COR-L47 (cell line): ENCODE measurements around the gene MYH10.

Experiments
- DNase-seq: peaks from one replicate; lab custom pipeline; 2025; lab: John Stamatoyannopoulos, UW

The MYH10 gene

GRCh38 chr17:8494506-8495111 is 135.9 kb downstream of the MYH10 start:
- no peak for DNase-seq

- no peak for DNase-seq
These were observed 136.5 kb downstream of the MYH10 start for GRCh38 chr17:8494021-8494420.

- DNase-seq = no peak
These were observed 138.4 kb downstream of the MYH10 start for GRCh38 chr17:8492121-8492520.

- no peak for DNase-seq
These were observed 140.1 kb downstream of the MYH10 start for GRCh38 chr17:8490256-8491023.

GRCh38 chr17:8489841-8490240 is 140.7 kb downstream of the MYH10 start:
- DNase-seq = no peak

- no peak for DNase-seq
These were observed 141.6 kb downstream of the MYH10 start for GRCh38 chr17:8488901-8489300.

- DNase-seq = no peak
These were observed 142.0 kb downstream of the MYH10 start for GRCh38 chr17:8488491-8488890.

GRCh38 chr17:8487743-8488142 is 142.8 kb downstream of the MYH10 start:
- no peak for DNase-seq

- DNase-seq = no peak
These were observed 143.3 kb downstream of the MYH10 start for GRCh38 chr17:8487130-8487645.

GRCh38 chr17:8485491-8485890 is 145.0 kb downstream of the MYH10 start:
- no peak for DNase-seq

- no peak for DNase-seq
These were observed 146.1 kb downstream of the MYH10 start for GRCh38 chr17:8484465-8484864.

- no peak for DNase-seq
These were observed 148.0 kb downstream of the MYH10 start for GRCh38 chr17:8482546-8482945.

- DNase-seq = no peak
These were observed 148.8 kb downstream of the MYH10 start for GRCh38 chr17:8481703-8482102.

- DNase-seq = no peak
These were observed 149.4 kb downstream of the MYH10 start for GRCh38 chr17:8481089-8481488.

GRCh38 chr17:8480011-8480976 is 150.2 kb downstream of the MYH10 start:
- DNase-seq = no peak

GRCh38 chr17:8479431-8479947 is 151.0 kb downstream of the MYH10 start:
- DNase-seq = no peak

- no peak for DNase-seq
These were observed 152.6 kb downstream of the MYH10 start for GRCh38 chr17:8477715-8478441.

- no peak for DNase-seq
These were observed 153.4 kb downstream of the MYH10 start for GRCh38 chr17:8477171-8477570.

- DNase-seq = no peak
These were observed 153.8 kb downstream of the MYH10 start for GRCh38 chr17:8476741-8477140.

GRCh38 chr17:8475781-8476180 is 154.7 kb downstream of the MYH10 start:
- DNase-seq = no peak

GRCh38 chr17:8475227-8475626 is 155.3 kb downstream of the MYH10 start:
- no peak for DNase-seq
